HL-60/S4 treated with phorbol 12-myristate 13-acetate at 8.2 ng/mL for 4 days and 3 days (cell line): ENCODE measurements around the gene ZNF322.
"Not testable (repeated sequence)": the region's sequence is repeated elsewhere in the genome, so short reads cannot be mapped to it uniquely, and the experiment has no call there.

ENCODE experiments used
- in situ Hi-C: fragments of 300-500 bp; cut with MboI; formaldehyde crosslinking; loops from 2 replicates; pipeline ENCODE4 v1.15.0; 2022; ENCODE audit warnings: low sequenced_read_pairs

Gene ZNF322, protein sequence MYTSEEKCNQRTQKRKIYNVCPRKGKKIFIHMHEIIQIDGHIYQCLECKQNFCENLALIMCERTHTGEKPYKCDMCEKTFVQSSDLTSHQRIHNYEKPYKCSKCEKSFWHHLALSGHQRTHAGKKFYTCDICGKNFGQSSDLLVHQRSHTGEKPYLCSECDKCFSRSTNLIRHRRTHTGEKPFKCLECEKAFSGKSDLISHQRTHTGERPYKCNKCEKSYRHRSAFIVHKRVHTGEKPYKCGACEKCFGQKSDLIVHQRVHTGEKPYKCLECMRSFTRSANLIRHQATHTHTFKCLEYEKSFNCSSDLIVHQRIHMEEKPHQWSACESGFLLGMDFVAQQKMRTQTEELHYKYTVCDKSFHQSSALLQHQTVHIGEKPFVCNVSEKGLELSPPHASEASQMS

DNA sequence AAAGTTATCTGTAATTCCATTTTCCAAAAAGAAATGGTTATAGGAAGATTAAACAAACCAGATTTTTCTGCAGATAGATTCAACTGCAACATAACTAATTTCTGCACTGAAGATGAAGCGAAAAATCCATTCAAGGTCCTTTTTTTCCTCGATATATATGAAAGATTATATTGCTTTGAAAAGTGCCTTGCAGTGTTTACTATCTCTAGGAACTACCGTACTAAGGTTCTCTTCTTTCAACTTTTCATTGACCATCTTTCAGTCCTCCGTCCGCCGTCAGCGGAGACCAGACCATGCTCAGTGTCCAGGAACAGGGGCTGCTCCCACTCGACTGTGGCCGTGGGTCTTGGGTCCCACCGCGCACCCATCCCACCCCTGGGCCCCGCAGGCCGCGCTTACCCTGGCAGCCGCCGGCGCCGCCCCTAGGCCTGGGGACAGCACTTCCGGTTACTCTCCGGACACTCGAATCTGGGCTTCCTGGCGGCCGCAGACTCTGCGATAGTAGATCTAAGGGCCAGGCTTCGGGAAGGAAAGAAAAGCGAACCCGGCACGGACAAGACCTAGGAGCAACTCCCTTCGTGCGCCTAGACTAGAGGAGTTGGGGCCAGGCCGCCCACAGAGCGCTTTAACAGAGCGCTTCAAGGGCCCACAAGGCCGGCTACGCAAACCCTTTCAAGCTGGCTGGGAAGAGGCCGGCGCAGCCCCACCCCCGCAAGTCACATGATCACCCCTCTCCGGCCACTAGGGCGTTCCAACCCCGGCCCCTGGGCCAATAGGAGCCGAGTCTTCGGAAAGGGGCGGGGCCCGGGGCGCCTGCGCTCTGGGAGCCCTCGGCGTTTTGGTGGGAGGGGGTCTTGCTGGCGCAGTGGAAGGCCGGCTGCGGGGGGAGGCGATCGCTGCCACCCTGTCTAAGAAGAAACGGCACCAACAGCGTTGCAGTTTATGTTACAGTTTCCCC lies at the start of gene ZNF322:
Gene ZNF322, minus strand, starts transcription at position 705 of the 958 bp plus-strand sequence. CDS start 21,193 bp downstream, outside the sequence.
- in situ Hi-C loops = no loop called here

DNA sequence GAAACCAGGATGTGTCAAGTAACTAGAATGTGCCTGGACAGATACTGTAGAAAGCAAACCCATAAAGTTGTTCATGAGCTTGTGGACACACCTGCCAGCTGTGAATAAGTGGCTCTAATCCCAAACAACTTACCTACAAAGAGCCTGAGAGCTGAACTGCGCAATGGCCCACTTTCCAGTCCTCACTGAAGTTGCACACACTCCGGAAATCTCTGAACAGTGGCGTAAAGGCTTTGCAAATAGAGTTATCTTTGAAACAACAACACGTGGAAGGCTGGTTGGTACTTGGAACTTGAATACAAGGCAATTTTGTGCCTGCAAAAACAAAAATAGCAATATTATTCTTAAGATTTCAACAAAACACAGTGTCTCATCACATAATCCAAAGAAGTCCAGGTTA lies 46.2 kb upstream of the ZNF322 start:
- in situ Hi-C loops = not testable (repeated sequence)

DNA sequence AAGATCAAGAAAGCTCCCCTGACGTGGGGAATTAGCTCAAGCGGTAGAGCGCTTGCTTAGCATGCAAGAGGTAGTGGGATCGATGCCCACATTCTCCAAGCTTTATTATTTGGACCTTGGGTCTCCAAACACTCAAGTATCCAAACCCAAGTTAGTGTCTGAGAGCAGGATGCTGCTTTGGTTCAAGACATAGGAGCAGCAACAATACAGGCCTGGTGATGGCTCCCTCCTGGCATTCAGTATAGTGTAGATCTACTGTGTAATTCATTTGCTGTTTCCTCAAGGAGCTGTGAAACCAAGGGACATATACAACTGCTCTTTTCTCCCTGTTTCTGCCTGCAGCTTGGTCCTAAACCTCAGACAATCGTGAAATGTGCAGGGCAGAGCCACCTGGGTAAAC lies 45.8 kb upstream of the ZNF322 start:
- in situ Hi-C loops = not testable (repeated sequence)

DNA sequence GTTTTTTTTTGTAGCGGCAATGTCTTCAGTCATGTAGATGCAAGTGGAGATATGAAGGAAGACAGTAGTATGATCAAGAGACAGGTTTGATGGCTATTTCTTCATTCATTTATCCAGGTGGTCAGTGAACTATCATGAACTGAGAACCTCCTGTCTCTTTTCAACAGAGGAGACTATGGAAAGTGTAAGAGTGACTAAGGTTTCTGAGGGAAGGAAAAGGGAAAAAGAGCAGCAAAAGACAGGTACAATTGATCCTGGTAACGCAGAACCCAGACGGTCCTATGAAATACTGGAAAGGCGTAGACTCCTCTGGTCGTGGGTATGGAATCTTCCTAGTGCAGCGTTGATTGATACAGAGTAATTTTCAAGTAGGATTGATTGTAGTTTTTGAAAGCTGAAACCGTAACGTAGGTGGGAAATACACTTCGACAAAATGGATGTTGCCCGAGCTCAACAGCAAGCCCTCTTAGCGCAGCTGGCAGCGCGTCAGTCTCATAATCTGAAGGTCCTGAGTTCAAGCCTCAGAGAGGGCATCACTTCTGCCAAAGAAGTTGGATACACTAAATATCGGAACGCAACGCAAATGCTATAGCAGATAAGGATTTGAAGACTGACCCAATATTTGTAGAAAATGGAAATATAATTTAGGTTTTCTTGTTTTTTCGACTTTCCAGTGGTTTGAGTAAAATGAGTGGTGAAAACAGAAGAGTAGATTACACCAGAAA lies 41.6 kb upstream of the ZNF322 start:
- in situ Hi-C loops = not testable (repeated sequence)

DNA sequence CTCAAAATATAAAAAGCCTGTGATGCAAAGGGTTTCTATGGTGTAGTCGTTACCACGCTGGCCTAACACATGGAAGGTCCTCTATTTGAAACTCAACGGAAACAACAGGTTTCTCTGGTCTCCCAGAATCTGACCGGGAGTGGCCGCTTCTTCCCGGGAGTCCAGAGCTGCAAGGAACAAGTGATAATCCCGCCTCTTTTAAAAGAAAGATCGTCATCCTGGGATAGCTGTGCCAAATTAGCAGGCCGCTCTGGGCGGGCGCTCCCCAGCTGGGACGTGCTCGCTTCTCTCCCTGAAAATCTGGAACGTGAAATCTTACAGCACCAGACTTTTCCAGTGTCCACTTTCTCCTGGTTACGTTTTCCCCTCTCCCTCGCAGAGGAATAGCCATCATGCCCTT lies 38.0 kb upstream of the ZNF322 start:
- in situ Hi-C loops = not testable (repeated sequence)

DNA sequence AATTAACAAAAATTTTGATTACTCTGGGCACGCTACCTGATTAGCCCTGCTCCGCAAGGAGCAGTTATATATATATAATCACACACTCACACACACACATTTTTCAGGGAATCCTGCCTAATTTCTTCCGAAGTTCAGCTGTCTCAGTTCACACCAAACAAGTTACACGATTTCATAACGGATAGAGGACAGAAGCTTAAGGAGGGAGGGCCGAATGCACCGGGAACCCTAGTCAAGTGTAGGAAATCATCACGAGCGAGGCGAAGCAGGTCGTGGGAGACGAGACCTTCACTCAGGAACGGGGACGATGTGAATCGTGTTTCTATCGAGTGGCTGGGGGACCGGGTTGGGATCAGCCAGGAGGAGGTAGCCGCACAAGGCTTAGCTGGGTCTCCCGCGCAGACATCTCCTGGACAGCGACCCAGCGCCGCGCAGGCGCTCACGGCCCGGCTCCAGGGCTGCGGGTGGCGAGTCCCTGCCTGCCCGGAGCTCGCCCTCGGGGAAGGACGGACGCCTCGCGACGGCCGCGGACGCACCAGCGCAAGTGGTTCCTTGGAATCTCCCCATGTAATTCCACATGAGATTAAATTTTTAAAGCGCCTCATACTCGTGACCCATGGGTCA lies 29.9 kb upstream of the ZNF322 start:
- in situ Hi-C loops = not testable (repeated sequence)

DNA sequence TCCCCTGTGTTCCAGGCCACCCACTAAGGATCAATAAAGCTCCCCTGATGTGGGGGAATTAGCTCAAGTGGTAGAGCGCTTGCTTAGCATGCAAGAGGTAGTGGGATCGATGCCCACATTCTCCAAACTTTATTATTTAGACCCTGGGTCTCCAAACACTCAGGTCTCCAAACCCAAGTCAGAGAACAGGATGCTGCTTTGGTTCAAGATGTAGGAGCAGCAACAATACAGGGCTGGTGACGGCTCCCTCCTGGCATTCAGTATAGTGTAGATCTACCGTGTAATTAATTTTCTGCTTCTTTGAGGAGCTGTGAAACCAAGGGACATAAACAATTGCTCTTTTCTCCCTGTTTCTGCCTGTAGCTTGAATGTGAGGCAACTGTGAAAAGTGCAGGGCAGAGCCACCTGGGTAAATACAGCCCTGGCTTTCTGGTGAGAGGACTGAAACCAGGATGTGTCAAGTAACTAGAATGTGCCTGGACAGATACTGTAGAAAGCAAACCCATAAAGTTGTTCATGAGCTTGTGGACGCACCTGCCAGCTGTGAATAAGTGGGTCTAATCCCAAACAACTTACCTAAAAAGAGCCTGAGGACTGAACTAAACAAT lies 23.0 kb upstream of the ZNF322 start:
- in situ Hi-C loops = not testable (repeated sequence)

DNA sequence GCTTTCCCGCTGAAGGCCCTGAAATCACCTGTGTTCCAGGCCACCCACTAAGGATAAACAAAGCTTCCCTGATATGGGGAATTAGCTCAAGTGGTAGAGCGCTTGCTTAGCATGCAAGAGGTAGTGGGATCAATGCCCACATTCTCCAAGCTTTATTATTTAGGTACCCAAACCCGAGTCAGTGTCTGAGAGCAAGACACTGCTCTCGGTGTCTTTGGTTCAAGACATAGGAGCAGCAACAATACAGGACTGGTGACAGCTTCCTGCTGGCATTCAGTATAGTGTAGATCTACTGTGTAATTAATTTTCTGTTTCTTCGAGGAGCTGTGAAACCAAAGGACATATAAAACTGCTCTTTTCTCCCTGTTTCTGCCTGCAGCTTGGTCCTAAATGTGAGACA lies 13.7 kb upstream of the ZNF322 start:
- in situ Hi-C loops = not testable (repeated sequence)

DNA sequence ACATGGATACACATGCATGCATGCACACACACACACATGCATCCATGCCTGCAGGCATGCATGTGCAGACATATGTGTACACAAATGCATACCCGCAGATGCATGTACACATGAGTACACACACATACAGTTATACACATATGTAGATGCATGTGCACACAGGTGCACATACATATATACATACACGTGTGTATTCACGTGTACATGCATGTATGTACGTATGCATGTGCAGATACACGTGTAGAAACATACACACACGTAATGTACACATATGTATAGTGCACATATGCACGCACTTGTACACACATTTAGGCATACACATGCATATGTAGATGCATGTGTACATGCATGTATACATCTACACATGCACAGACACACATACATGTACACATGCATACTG lies 11.0 kb upstream of the ZNF322 start:
- in situ Hi-C loops = not testable (repeated sequence)

DNA sequence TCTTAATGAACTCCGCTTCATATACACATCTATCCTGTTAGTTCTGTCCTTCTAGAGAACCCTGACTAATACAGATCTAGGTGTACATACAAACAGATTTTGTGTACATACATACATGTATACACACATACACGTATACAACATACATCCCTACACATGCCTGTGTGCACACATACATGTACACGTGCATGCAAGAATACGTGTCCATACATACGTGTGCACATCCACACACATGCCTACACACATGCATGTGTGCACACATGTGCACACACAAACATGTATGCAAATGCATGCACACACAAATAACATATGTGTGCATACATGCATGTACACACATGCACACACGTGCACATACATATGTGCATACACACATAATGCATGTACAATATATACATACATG lies 10.5 kb upstream of the ZNF322 start:
- in situ Hi-C loops = not testable (repeated sequence)

DNA sequence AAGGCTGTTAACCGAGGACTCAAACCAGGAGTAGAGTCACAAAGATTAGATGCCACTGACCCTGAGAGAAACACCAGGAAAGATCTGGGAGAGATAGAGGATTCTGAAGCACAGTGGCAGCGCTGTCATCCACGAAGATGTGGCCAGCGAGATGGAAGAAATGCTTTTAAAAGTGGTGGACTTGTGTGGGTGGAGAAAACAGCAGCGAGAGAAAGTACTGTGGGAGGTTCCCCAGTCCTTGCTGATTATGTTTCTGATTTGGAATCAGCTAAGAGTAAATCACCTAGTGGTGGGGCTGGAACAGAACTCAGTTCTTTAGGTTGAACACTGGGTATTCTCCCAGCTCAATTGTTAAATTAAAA lies 435 bp upstream of the ZNF322 start:
- in situ Hi-C loops = no loop called here

DNA sequence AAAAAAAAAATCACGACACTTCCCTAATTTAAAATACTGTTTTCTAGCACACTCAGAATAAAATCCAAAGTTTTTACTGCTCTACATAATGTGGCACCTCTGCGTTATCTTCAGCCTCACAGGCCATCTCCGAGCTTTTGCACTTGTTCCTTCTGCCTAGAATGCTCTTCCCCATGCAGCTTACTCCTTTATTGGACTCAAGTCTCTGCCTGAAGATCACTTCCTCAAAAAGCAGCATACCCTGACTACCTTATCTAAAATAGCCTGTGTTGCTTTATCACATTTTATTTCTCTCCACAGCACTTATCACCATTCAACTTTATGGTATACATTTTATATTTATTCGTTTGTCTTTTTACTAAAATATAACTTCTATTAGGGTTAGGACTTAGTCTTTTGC lies 2.3 kb downstream of the ZNF322 start:
- in situ Hi-C loops = no loop called here

DNA sequence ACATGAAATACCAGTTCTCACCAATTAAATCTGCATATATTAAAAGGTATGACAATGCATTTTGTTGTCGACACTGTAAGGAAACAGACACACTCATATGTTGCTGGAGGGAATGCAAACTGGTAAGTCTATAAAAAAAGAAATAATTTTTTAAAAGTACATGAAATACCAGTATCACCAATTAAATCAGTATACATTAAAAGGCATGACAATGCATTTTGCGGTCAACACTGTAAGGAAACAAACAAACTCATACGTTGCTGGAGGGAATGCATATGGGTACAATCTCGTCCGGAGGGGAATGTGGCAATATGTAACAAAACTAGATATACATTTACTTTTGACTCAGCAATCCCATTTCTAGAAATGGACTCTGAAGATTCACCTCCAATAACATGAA lies 6.5 kb downstream of the ZNF322 start:
- in situ Hi-C loops = no loop called here

DNA sequence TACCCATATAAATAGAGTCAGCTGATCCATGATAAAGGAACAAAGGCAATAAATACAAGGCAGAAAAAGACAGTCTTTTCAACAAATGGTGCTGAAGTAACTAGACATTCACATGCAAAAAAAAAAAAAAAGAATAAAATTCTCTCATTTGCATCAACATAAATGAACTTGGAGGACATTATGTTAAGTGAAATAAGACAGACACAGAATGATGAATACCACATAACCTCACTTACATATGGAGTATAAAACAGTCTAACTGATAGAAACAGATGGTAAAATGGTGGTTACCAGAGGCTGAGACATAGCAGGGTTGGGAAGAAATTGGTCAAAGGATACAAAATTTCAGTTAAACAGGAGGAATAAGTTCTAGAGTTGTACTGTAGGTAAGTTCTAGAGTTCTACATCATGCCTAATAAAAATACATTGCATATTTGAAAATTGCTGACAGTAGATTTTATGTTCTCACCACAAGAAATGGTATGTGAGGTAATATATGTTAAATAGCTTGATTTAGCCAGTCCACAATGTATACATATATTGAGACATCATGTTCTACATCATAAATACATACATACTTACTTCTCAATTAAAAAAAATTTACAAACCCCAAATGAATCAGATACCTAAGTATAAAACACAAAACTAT lies 8.3 kb downstream of the ZNF322 start:
- in situ Hi-C loops = no loop called here

DNA sequence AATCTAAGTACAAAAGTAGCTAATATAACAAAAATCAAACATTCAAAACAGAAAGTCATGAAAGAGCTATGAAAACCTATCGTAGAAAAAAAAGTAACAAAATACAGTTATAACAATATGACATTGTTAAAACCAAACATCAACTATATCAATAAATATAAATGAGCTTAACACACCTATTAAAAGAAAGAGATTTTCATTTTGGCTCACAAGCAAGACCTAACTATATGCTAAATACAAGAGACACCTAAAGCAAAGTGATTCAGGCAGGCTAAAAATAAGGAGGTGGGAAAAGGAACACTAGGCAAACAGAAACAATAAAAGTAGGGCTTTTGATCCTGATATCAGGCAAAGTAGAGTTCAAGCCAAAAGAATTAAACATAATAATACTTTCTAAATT lies 13.5 kb downstream of the ZNF322 start:
- in situ Hi-C loops = no loop called here

DNA sequence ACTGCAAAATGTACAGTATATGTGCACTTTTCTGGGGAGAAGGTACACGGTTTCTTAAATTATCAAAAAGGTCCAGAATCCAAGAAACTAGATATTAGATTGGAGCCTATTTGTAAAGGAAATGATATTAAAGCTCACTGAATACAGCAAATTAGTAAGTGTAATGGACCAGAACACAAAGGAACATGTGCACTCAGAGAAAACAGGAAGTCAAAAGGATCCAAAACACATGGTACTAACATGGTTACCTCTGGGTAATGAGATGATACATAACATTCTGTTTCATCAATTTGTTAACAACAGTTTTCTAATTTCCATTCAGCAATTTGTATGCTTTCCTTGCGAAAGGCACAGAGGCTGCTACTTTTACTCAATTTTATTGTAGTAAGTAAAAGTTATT lies 18.7 kb downstream of the ZNF322 start:
- in situ Hi-C loops = no loop called here

DNA sequence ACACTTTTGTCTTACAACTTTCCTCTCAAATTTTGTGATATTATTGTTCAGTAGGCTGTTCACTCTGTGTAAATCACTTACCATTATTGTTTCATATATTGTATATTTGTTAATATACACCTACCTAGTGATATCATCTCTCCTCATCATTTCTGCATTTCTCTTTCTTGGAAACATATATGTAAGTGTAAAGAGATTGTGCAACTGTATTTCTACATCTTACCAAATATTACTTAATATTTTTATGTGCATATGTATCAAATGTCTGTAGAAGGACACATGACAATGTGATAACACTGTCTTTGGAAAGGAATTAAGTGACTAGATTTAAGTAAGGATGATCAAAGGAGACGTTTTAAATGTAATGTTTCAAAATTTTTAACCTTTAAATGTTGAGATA lies 30.2 kb downstream of the ZNF322 start:
- in situ Hi-C loops = no loop called here

DNA sequence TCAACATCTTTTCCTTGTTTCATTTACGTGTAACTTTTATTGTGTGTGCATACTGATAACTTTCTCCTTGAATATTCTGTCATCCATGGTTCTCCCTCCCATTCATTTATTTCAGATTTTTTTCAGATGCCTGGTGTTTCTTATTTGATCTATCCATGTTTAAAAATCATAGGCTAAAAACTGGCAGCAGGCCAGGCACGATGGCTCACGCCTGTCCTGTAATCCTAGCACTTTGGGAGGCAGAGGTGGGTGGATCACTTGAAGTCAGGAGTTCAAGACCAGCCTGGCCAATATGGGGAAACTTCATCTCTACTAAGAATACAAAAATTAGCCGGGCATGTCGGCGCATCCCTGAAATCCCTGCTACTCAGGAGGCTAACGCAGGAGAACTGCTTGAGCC lies 31.7 kb downstream of the ZNF322 start:
- in situ Hi-C loops = no loop called here

DNA sequence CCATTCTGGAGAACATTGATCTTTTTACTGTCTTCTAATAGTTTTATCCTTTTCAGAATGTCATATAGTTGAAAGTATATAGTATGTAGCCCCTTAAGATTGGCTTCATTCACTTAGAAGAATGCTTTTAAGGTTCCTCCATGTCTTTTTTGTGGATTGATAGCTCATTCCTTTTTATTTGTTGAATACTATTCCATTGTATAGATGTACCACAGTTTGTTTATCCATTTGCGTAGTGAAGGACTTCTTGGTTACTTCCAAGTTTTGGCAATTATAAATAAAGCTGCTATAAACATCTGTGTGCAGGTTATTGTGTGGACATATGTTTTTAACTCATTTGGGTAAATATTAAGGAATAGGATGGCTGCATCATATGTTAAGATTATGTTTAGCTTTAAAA lies 35.0 kb downstream of the ZNF322 start:
- in situ Hi-C loops = no loop called here

DNA sequence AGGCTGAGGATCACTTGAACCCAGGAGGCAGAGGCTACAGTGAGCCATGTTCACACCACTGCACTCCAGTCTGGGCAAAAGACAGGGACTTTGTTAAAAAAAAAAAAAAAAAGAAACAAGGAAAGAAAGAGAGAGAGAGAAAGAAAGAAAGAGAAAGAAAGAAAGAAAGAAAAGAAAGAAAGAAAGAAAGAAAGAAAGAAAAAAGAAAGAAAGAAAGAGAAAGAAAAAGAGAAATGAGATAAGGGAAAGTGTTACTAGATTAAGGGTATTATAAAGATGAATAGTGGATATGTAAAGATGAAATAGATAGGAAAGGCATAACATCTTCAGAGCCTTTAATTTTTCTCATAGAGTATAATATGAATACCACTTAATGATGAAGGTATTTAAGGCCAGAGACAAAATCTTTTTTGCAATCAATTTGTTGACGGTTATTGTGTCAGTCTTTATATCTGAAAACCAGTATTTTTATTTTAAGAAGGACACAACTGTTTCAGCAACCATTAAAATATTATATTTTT lies 36.1 kb downstream of the ZNF322 start:
- in situ Hi-C loops = no loop called here
